ENCODE measurements around the gene ZDHHC23. TPM values are rescaled to one million over a fixed set of nuclear protein-coding genes. Genes with fewer than 3 reads are reported as not detected.

ZDHHC23 gene
- total and polyA plus RNA-seq, 7 experiments from 2014 or later: 0.47 to 3.4 (median 2.8) TPM

GRCh38 chr3:113981803-113982202 is 34.0 kb downstream of the ZDHHC23 start:
- H3K36me3 Mint-ChIP-seq: peaks cover 0 to 85% (median 45%) of the 10 kb centered on the region in 5 donors
- DNase-seq (no peak), ATAC-seq (no peak)
- H3K27me3 Mint-ChIP-seq: no peaks in the 10 kb centered on the region
- no peaks in the 10 kb centered on the region for H3K9me3 ChIP-seq (ENCODE audit: control insufficient read depth in 2 of 3, low read length in 3 of 3)
- intact Hi-C loops (cut with micrococcal nuclease): no loop called here
- H3K27ac Mint-ChIP-seq: no peak overlapping the region
- peaks cover 0 to 8% (median 0%) of the 10 kb centered on the region in 11 donors for H3K9me3 Mint-ChIP-seq
- no peak overlapping the region for H3K4me3 Mint-ChIP-seq
- no peak overlapping the region for H3K4me3 ChIP-seq (ENCODE audit: low read length)
- no peak overlapping the region for H3K27ac ChIP-seq (ENCODE audit: low read depth, low read length)
- H3K4me1 Mint-ChIP-seq: peaks cover 0 to 4% (median 1%) of the 10 kb centered on the region in 7 donors
- ChIA-PET POLR2A (interaction anchor here (0.7 kb wide), 1 partner anchor 55 kb away, joined by 3 read pairs; no protein-coding TSS in a partner anchor), CTCF (no interaction called here)
- H3K4me1 ChIP-seq (ENCODE audit: control insufficient read depth in 2 of 2, insufficient read depth in 2 of 2, low read length in 2 of 2): no peaks in the 10 kb centered on the region
- H3K36me3 ChIP-seq (ENCODE audit: control insufficient read depth in 2 of 3, insufficient read depth in 3 of 3, low read length in 3 of 3): peaks cover 0 to 7% (median 0%) of the 10 kb centered on the region in 3 experiments
- H3K27me3 ChIP-seq (ENCODE audit: control insufficient read depth in 2 of 2, insufficient read depth in 2 of 2, low read length in 2 of 2): no peaks in the 10 kb centered on the region

GRCh38 chr3:113983544-113983943 is 35.7 kb downstream of the ZDHHC23 start:
- H3K4me3 ChIP-seq (ENCODE audit: low read length): no peak overlapping the region
- ChIA-PET POLR2A (no interaction called here), CTCF (no interaction called here)
- intact Hi-C loops (cut with micrococcal nuclease): no loop called here
- no peaks in the 10 kb centered on the region for H3K9me3 ChIP-seq (ENCODE audit: control insufficient read depth in 2 of 3, low read length in 3 of 3)
- no peak overlapping the region for H3K27ac ChIP-seq (ENCODE audit: low read depth, low read length)
- no peaks in the 10 kb centered on the region for H3K4me1 ChIP-seq (ENCODE audit: control insufficient read depth in 2 of 2, insufficient read depth in 2 of 2, low read length in 2 of 2)
- H3K36me3 Mint-ChIP-seq: peaks cover 0 to 76% (median 32%) of the 10 kb centered on the region in 5 donors
- H3K9me3 Mint-ChIP-seq: peaks cover 0 to 8% (median 0%) of the 10 kb centered on the region in 11 donors
- H3K4me3 Mint-ChIP-seq: no peak overlapping the region
- no peaks in the 10 kb centered on the region for H3K27me3 ChIP-seq (ENCODE audit: control insufficient read depth in 2 of 2, insufficient read depth in 2 of 2, low read length in 2 of 2)
- ATAC-seq (no peak), DNase-seq (no peak)
- H3K4me1 Mint-ChIP-seq: peaks cover 0 to 4% (median 1%) of the 10 kb centered on the region in 7 donors
- no peak overlapping the region for H3K27ac Mint-ChIP-seq
- peaks cover 0 to 7% (median 0%) of the 10 kb centered on the region in 3 experiments for H3K36me3 ChIP-seq (ENCODE audit: control insufficient read depth in 2 of 3, insufficient read depth in 3 of 3, low read length in 3 of 3)
- no peaks in the 10 kb centered on the region for H3K27me3 Mint-ChIP-seq

DNA sequence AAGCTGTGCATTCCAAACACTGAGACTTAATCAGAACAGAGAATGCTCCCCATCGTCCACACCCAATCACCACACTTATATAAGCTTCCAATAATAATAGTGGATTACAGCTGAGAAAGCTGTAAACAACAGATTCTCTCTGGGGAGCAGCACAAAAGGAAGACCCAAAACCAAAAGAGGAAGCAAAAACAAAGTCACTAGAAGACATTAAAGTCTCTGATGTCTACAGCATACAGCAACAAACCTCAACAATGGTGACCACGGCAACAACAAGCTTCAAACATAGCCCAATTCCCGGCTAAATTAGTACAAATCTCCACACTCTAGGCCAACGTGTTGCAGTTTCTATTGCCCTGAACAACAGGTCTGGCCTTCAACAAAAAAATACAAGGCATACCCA is 37.7 kb downstream of the ZDHHC23 start:
- H3K27ac ChIP-seq (ENCODE audit: low read depth, low read length): no peak overlapping the region
- H3K36me3 Mint-ChIP-seq: peaks cover 0 to 65% (median 25%) of the 10 kb centered on the region in 5 donors

DNA sequence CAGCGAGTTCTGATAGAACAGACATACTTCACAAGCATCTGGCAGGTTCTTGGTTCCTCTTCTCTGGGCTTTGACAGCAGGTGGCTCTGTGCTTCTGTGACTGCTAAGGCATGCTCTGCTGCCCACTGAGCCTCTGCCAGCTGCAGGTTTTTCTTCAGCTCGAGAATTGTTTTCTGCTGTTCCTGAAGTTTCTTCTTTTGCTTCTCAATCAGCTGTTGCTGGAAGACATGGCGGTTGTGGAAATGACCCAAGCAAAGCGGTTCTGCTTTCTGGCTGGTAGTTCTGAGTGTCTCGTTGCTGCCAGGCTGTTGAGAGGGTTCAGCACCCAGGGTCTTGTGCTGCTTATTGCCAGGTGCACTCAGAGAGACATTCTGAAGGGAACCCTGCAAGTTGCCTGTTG is 57.7 kb downstream of the ZDHHC23 start:
- ATAC-seq: peak; percentile 69
- Mint-ChIP-seq H3K36me3 (peaks cover 0 to 35% (median 4%) of the 10 kb centered on the region in 5 donors), H3K4me1 (no peaks in the 10 kb centered on the region), H3K4me3 (no peak overlapping the region), H3K27me3 (no peaks in the 10 kb centered on the region), H3K9me3 (peaks cover 0 to 4% (median 0%) of the 10 kb centered on the region in 11 donors), H3K27ac (no peak overlapping the region)
- POLR2A ChIA-PET: no interaction called here
- CTCF ChIA-PET: no interaction called here
- Histone ChIP-seq H3K4me1 (ENCODE audit: control insufficient read depth in 2 of 2, insufficient read depth in 2 of 2, low read length in 2 of 2) (no peaks in the 10 kb centered on the region), H3K4me3 (ENCODE audit: low read length) (no peak overlapping the region), H3K27ac (ENCODE audit: low read depth, low read length) (no peak overlapping the region), H3K27me3 (ENCODE audit: control insufficient read depth in 2 of 2, insufficient read depth in 2 of 2, low read length in 2 of 2) (no peaks in the 10 kb centered on the region), H3K9me3 (ENCODE audit: control insufficient read depth in 2 of 3, low read length in 3 of 3) (no peaks in the 10 kb centered on the region), H3K36me3 (ENCODE audit: control insufficient read depth in 2 of 3, insufficient read depth in 3 of 3, low read length in 3 of 3) (no peaks in the 10 kb centered on the region)
- DNase-seq: no peak
- intact Hi-C loops (cut with micrococcal nuclease): no loop called here

More for the DNA sequence above, 37.7 kb downstream of the ZDHHC23 start:
- Histone ChIP-seq H3K9me3 (ENCODE audit: control insufficient read depth in 2 of 3, low read length in 3 of 3) (no peaks in the 10 kb centered on the region), H3K4me1 (ENCODE audit: control insufficient read depth in 2 of 2, insufficient read depth in 2 of 2, low read length in 2 of 2) (no peaks in the 10 kb centered on the region), H3K4me3 (ENCODE audit: low read length) (no peak overlapping the region), H3K36me3 (ENCODE audit: control insufficient read depth in 2 of 3, insufficient read depth in 3 of 3, low read length in 3 of 3) (no peaks in the 10 kb centered on the region), H3K27me3 (ENCODE audit: control insufficient read depth in 2 of 2, insufficient read depth in 2 of 2, low read length in 2 of 2) (no peaks in the 10 kb centered on the region)
- Mint-ChIP-seq H3K27me3 (no peaks in the 10 kb centered on the region), H3K9me3 (peaks cover 0 to 8% (median 0%) of the 10 kb centered on the region in 11 donors), H3K4me3 (no peak overlapping the region), H3K27ac (peak overlapping the region in 2 of 9 donors; percentile 8 to 78), H3K4me1 (peaks cover 0 to 4% (median 1%) of the 10 kb centered on the region in 7 donors)
- peak; percentile 58 for ATAC-seq
- intact Hi-C loops (cut with micrococcal nuclease): no loop called here
- DNase-seq: no peak
- CTCF ChIA-PET: no interaction called here
- POLR2A ChIA-PET: no interaction called here

- intact Hi-C loops (cut with micrococcal nuclease): no loop called here
- Histone ChIP-seq H3K4me1 (ENCODE audit: control insufficient read depth in 2 of 2, insufficient read depth in 2 of 2, low read length in 2 of 2) (no peaks in the 10 kb centered on the region), H3K27ac (ENCODE audit: low read depth, low read length) (no peak overlapping the region), H3K4me3 (ENCODE audit: low read length) (no peak overlapping the region), H3K9me3 (ENCODE audit: control insufficient read depth in 2 of 3, low read length in 3 of 3) (no peaks in the 10 kb centered on the region), H3K27me3 (ENCODE audit: control insufficient read depth in 2 of 2, insufficient read depth in 2 of 2, low read length in 2 of 2) (no peaks in the 10 kb centered on the region), H3K36me3 (ENCODE audit: control insufficient read depth in 2 of 3, insufficient read depth in 3 of 3, low read length in 3 of 3) (no peaks in the 10 kb centered on the region)
- ChIA-PET CTCF (no interaction called here), POLR2A (no interaction called here)
- H3K4me1 Mint-ChIP-seq: no peaks in the 10 kb centered on the region
- H3K27ac Mint-ChIP-seq: no peak overlapping the region
- ATAC-seq (no peak), DNase-seq (no peak)
- H3K9me3 Mint-ChIP-seq: no peaks in the 10 kb centered on the region
- no peaks in the 10 kb centered on the region for H3K27me3 Mint-ChIP-seq
- H3K36me3 Mint-ChIP-seq: peaks cover 0 to 17% (median 4%) of the 10 kb centered on the region in 5 donors
- no peak overlapping the region for H3K4me3 Mint-ChIP-seq
Measured at GRCh38 chr3:114011059-114011797, 63.4 kb downstream of the ZDHHC23 start.

Other genes starting within 250 kb of the ZDHHC23 start
- 10 to 100 TPM; 38.2 to 89.9 (median 50.6) TPM for gene NAA50, start 201.8 kb upstream of the ZDHHC23 start, total RNA-seq
- 10 to 100 TPM; 55.4 to 57.9 TPM for gene NAA50, start 201.8 kb upstream of the ZDHHC23 start, polyA plus RNA-seq
- gene ATP6V1A, start 201.0 kb upstream of the ZDHHC23 start, total RNA-seq: 10 to 100 TPM; 11.9 to 44.8 (median 28.1) TPM
- 10 to 100 TPM; 29.0 to 41.1 TPM for gene ATP6V1A, start 201.0 kb upstream of the ZDHHC23 start, polyA plus RNA-seq
- under 1 TPM in 4 of 5 experiments, not detected in 1; 0.22 to 0.54 (median 0.28) TPM for gene GRAMD1C, start 109.2 kb upstream of the ZDHHC23 start, total RNA-seq
- under 1 TPM in 1 of 2 donors, not detected in 1; 0.13 TPM for gene GRAMD1C, start 109.2 kb upstream of the ZDHHC23 start, polyA plus RNA-seq
- 1 to 10 TPM; 3.9 to 8.8 (median 5.1) TPM for gene CCDC191, start 108.5 kb downstream of the ZDHHC23 start, total RNA-seq
- 1 to 10 TPM; 1.4 to 2.4 TPM for gene CCDC191, start 108.5 kb downstream of the ZDHHC23 start, polyA plus RNA-seq
- 10 to 100 TPM; 29.9 to 38.8 (median 33.8) TPM for gene QTRT2, start 108.7 kb downstream of the ZDHHC23 start, total RNA-seq
- 10 to 100 TPM in 1 of 2 donors, 1 to 10 TPM in 1; 9.6 to 15.6 TPM for gene QTRT2, start 108.7 kb downstream of the ZDHHC23 start, polyA plus RNA-seq
- gene DRD3, start 231.0 kb downstream of the ZDHHC23 start, total RNA-seq: not detected
- not detected for gene DRD3, start 231.0 kb downstream of the ZDHHC23 start, polyA plus RNA-seq

All from naive thymus-derived CD4-positive, alpha-beta T cell (primary cell).